H9 (cell line): ENCODE results near the gene ZIK1. TPM values are rescaled to one million over a fixed set of nuclear protein-coding genes. Genes with fewer than 3 reads are reported as not detected.

Source experiments
- DNase-seq: peaks from one replicate; pipeline ENCODE4 v3.0.0-alpha.2; 2017
- H2AFZ ChIP-seq: one replicate; pipeline ENCODE4 v1.6.1; 2013; ENCODE audit warnings: mild to moderate bottlenecking, low read length, control low read depth, moderate library complexity
- H2AK5ac ChIP-seq: 2 replicates; pipeline ENCODE4 v1.6.1; 2013; ENCODE audit warnings: low read length, control low read depth, mixed read lengths; ENCODE audit not compliant: insufficient read length
- H2BK120ac ChIP-seq: one replicate; pipeline ENCODE4 v1.6.1; 2013; ENCODE audit warnings: low read depth, mild to moderate bottlenecking, low read length, control low read depth, inconsistent platforms; ENCODE audit not compliant: poor library complexity, severe bottlenecking
- H2BK12ac ChIP-seq: 2 replicates; pipeline ENCODE4 v1.6.1; 2013; ENCODE audit warnings: low read length, control low read depth, mixed read lengths, low read depth; ENCODE audit not compliant: insufficient read length
- H2BK15ac ChIP-seq: 2 replicates; pipeline ENCODE4 v1.6.1; 2013; ENCODE audit warnings: low read depth, low read length, control low read depth
- H2BK20ac ChIP-seq: one replicate; pipeline ENCODE4 v1.6.1; 2013; ENCODE audit warnings: low read depth, mild to moderate bottlenecking, low read length, control low read depth, inconsistent platforms; ENCODE audit not compliant: poor library complexity, severe bottlenecking
- H2BK5ac ChIP-seq: 2 replicates; pipeline ENCODE4 v1.6.1; 2013; ENCODE audit warnings: low read length, control low read depth, mixed read lengths; ENCODE audit not compliant: insufficient read length
- H3K14ac ChIP-seq: 2 replicates; pipeline ENCODE4 v1.6.1; 2013; ENCODE audit warnings: low read length, control low read depth; ENCODE audit not compliant: insufficient read depth
- H3K18ac ChIP-seq: 2 replicates; pipeline ENCODE4 v1.6.1; 2013; ENCODE audit warnings: low read depth, mild to moderate bottlenecking, mixed read lengths, low read length, control low read depth; ENCODE audit not compliant: insufficient read length
- H3K23ac ChIP-seq: 2 replicates; pipeline ENCODE4 v1.6.1; 2013; ENCODE audit warnings: low read length, control low read depth, mixed read lengths, low read depth; ENCODE audit not compliant: insufficient read length
- H3K23me2 ChIP-seq: 2 replicates; pipeline ENCODE4 v1.6.1; 2013; ENCODE audit warnings: low read depth, mild to moderate bottlenecking, mixed read lengths, low read length, control low read depth; ENCODE audit not compliant: insufficient read length, poor library complexity, severe bottlenecking
- H3K27ac ChIP-seq: 2 replicates; pipeline ENCODE4 v1.5.1; 2013; ENCODE audit warnings: low read length, control low read depth, mixed read lengths, low read depth; ENCODE audit not compliant: insufficient read length
- H3K27me3 ChIP-seq: 2 replicates; pipeline ENCODE4 v1.6.1; 2013; ENCODE audit warnings: low read length, control low read depth, inconsistent platforms; ENCODE audit not compliant: insufficient read depth
- H3K4ac ChIP-seq: 2 replicates; pipeline ENCODE4 v1.6.1; 2013; ENCODE audit warnings: low read depth, mild to moderate bottlenecking, control low read depth, inconsistent platforms, low read length, moderate library complexity
- H3K4me1 ChIP-seq: 2 replicates; pipeline ENCODE4 v1.6.1; 2013; ENCODE audit warnings: low read length, control low read depth, inconsistent platforms; ENCODE audit not compliant: insufficient read depth
- H3K4me2 ChIP-seq: 2 replicates; pipeline ENCODE4 v1.6.1; 2013; ENCODE audit warnings: low read length, control low read depth, mixed read lengths; ENCODE audit not compliant: insufficient read length, insufficient read depth
- H3K56ac ChIP-seq: 2 replicates; pipeline ENCODE4 v1.6.1; 2013; ENCODE audit warnings: low read depth, mild to moderate bottlenecking, mixed read lengths, low read length, control low read depth; ENCODE audit not compliant: insufficient read length
- H3K79me1 ChIP-seq: 2 replicates; pipeline ENCODE4 v1.6.1; 2013; ENCODE audit warnings: low read depth, mild to moderate bottlenecking, moderate library complexity, low read length, control low read depth, inconsistent platforms; ENCODE audit not compliant: insufficient read depth, poor library complexity, severe bottlenecking
- H3K79me2 ChIP-seq: 2 replicates; pipeline ENCODE4 v1.6.1; 2013; ENCODE audit warnings: low read length, control low read depth, inconsistent platforms; ENCODE audit not compliant: insufficient read depth
- H3K9ac ChIP-seq: 2 replicates; pipeline ENCODE4 v1.6.1; 2013; ENCODE audit warnings: low read length, control low read depth, mixed read lengths; ENCODE audit not compliant: insufficient read length; ENCODE audit errors: extremely low read depth
- H3K9me3 ChIP-seq: one replicate; pipeline ENCODE4 v1.6.1; 2013; ENCODE audit warnings: low read depth, low read length, inconsistent platforms; ENCODE audit not compliant: control insufficient read depth
- H3T11ph ChIP-seq: one replicate; pipeline ENCODE4 v1.6.1; 2013; ENCODE audit warnings: mild to moderate bottlenecking, low read length, control low read depth, inconsistent platforms
- H4K20me1 ChIP-seq: one replicate; pipeline ENCODE4 v1.6.1; 2013; ENCODE audit not compliant: control insufficient read depth, insufficient read length, insufficient read depth
- H4K5ac ChIP-seq: 2 replicates; pipeline ENCODE4 v1.6.1; 2013; ENCODE audit warnings: low read depth, mild to moderate bottlenecking, mixed read lengths, low read length, control low read depth; ENCODE audit not compliant: insufficient read length
- H4K8ac ChIP-seq: replicated peaks from 2 replicates; pipeline ENCODE4 v1.6.1; 2013; ENCODE audit warnings: low read length, control low read depth, mixed read lengths, low read depth; ENCODE audit not compliant: insufficient read length
- H4K91ac ChIP-seq: 2 replicates; pipeline ENCODE4 v1.6.1; 2013; ENCODE audit warnings: low read depth, mild to moderate bottlenecking, moderate library complexity, mixed read lengths, low read length, control low read depth; ENCODE audit not compliant: insufficient read length
- H3K27ac Mint-ChIP-seq, 3 experiments: 2 replicates in 2 of 3; 3 replicates in 1 of 3; pipeline ENCODE4 v1.8.0; 2020 to 2021; ENCODE audit warnings: mixed read lengths in 3 of 3, mild to moderate bottlenecking in 1 of 3, moderate library complexity in 1 of 3
- H3K27me3 Mint-ChIP-seq: 2 replicates; pipeline ENCODE4 v1.8.0; 2021; ENCODE audit warnings: low read depth, mild to moderate bottlenecking, moderate library complexity, mixed read lengths
- H3K36me3 Mint-ChIP-seq, 3 experiments: 2 replicates in 2 of 3; 3 replicates in 1 of 3; pipeline ENCODE4 v1.8.0; 2020 to 2021; ENCODE audit warnings: low read depth in 3 of 3, mixed read lengths in 3 of 3; ENCODE audit not compliant: insufficient read depth in 1 of 3
- H3K4me1 Mint-ChIP-seq, 2 experiments: 2 replicates each; pipeline ENCODE4 v1.8.0; 2020; ENCODE audit warnings: mixed read lengths in 2 of 2
- H3K4me3 Mint-ChIP-seq, 2 experiments: 2 replicates in 1 of 2; 3 replicates in 1 of 2; pipeline ENCODE4 v1.8.0; 2020 to 2021; ENCODE audit warnings: mild to moderate bottlenecking in 2 of 2, mixed read lengths in 2 of 2, moderate library complexity in 1 of 2
- H3K9me3 Mint-ChIP-seq, 2 experiments: 2 replicates in 1 of 2; 3 replicates in 1 of 2; pipeline ENCODE4 v1.8.0; 2020; ENCODE audit warnings: mild to moderate bottlenecking in 2 of 2, mixed read lengths in 2 of 2, moderate library complexity in 1 of 2
- WGBS: extraction: QIAGEN DNeasy Blood & Tissue Kit; methylation state at CpG from one replicate; pipeline ENCODE4 v1.1.7; 2013; ENCODE audit warnings: missing lambda C conversion rate, low lambda C conversion rate, mixed read lengths; ENCODE audit not compliant: insufficient read length; ENCODE audit errors: extremely low coverage; 5-methylcytosine and 5-hydroxymethylcytosine counted together
- total RNA-seq: library from RNA; stranded (reverse); gene quantifications from 2 replicates; pipeline ENCODE4 v1.2.1, GENCODE V29; 2021
- TF ChIP-seq, protein P1 (sequence below): fragments of 200-600 bp; sonication (generic); conservative IDR thresholded peaks from 3 replicates; pipeline ENCODE4 v1.8.0; 2021; ENCODE audit warnings: antibody characterized with exemption, mild to moderate bottlenecking

The ZIK1 gene
- total RNA-seq, 1 experiment from 2014 or later, result 27.8 TPM

GRCh38 chr19:57599377-57599760 lies 15.4 kb downstream of the ZIK1 start:
- H3K9me3 Mint-ChIP-seq, result peaks cover 4 to 33% of the 10 kb centered on the region in 2 experiments; a peak in 4 of 5 replicates
- H3K36me3 Mint-ChIP-seq, result peaks cover 16 to 29% (median 26%) of the 10 kb centered on the region in 3 experiments
- no peak for DNase-seq
- H2BK15ac ChIP-seq, result no peak overlapping the region
- H3K18ac ChIP-seq, result no peak overlapping the region
- H2AK5ac ChIP-seq, result no peak overlapping the region
- H3K79me2 ChIP-seq, result no peaks in the 10 kb centered on the region
- H2BK12ac ChIP-seq, result no peak overlapping the region
- H2BK120ac ChIP-seq, result no peak overlapping the region
- no peak overlapping the region for H2BK20ac ChIP-seq
- peaks cover 6% of the 10 kb centered on the region for H3K79me1 ChIP-seq
- H3K4ac ChIP-seq, result no peak overlapping the region
- peaks cover 4 to 10% of the 10 kb centered on the region in 2 experiments for H3K4me1 Mint-ChIP-seq
- H3K27me3 ChIP-seq, result no peaks in the 10 kb centered on the region
- no peak overlapping the region for H3K14ac ChIP-seq
- H4K8ac ChIP-seq, result no peak overlapping the region
- H3K27ac Mint-ChIP-seq, result no peak overlapping the region
- H3K27ac ChIP-seq, result no peak overlapping the region
- peaks cover 4% of the 10 kb centered on the region for H3K27me3 Mint-ChIP-seq
- H4K20me1 ChIP-seq, result no peaks in the 10 kb centered on the region
- no peak overlapping the region for H3T11ph ChIP-seq
- H3K4me3 Mint-ChIP-seq, result peak overlapping the region; percentile 85 to 90
- no peak overlapping the region for H3K9ac ChIP-seq
- WGBS, result no CpG with 5 or more reads among the region's 8 CpGs
- H3K23ac ChIP-seq, result no peak overlapping the region
- no peaks in the 10 kb centered on the region for H3K4me1 ChIP-seq
- no peak overlapping the region for H4K5ac ChIP-seq
- no peak overlapping the region for H4K91ac ChIP-seq
- no peak overlapping the region for H2BK5ac ChIP-seq
- no peaks in the 10 kb centered on the region for H3K9me3 ChIP-seq
- H3K4me2 ChIP-seq, result peak overlapping the region; percentile 71
- TF ChIP-seq, protein P1, sequence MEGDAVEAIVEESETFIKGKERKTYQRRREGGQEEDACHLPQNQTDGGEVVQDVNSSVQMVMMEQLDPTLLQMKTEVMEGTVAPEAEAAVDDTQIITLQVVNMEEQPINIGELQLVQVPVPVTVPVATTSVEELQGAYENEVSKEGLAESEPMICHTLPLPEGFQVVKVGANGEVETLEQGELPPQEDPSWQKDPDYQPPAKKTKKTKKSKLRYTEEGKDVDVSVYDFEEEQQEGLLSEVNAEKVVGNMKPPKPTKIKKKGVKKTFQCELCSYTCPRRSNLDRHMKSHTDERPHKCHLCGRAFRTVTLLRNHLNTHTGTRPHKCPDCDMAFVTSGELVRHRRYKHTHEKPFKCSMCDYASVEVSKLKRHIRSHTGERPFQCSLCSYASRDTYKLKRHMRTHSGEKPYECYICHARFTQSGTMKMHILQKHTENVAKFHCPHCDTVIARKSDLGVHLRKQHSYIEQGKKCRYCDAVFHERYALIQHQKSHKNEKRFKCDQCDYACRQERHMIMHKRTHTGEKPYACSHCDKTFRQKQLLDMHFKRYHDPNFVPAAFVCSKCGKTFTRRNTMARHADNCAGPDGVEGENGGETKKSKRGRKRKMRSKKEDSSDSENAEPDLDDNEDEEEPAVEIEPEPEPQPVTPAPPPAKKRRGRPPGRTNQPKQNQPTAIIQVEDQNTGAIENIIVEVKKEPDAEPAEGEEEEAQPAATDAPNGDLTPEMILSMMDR, result no peak
- no peak overlapping the region for H3K56ac ChIP-seq
- H3K23me2 ChIP-seq, result peaks cover 10% of the 10 kb centered on the region
- H2AFZ ChIP-seq, result peak overlapping the region; percentile 74
